HG03135 (cell line): Measurements from ENCODE around the gene RACK1.
"Not testable (repeated sequence)": the region's sequence is repeated elsewhere in the genome, so short reads cannot be mapped to it uniquely, and the experiment has no call there.

ENCODE experiments used
- ATAC-seq: cut with Tn5 transposase; IDR thresholded peaks from one replicate; pipeline ENCODE4 v1.9.1; 2021; ENCODE audit warnings: mild to moderate bottlenecking, moderate library complexity; ENCODE audit not compliant: unreplicated experiment

The RACK1 gene

DNA sequence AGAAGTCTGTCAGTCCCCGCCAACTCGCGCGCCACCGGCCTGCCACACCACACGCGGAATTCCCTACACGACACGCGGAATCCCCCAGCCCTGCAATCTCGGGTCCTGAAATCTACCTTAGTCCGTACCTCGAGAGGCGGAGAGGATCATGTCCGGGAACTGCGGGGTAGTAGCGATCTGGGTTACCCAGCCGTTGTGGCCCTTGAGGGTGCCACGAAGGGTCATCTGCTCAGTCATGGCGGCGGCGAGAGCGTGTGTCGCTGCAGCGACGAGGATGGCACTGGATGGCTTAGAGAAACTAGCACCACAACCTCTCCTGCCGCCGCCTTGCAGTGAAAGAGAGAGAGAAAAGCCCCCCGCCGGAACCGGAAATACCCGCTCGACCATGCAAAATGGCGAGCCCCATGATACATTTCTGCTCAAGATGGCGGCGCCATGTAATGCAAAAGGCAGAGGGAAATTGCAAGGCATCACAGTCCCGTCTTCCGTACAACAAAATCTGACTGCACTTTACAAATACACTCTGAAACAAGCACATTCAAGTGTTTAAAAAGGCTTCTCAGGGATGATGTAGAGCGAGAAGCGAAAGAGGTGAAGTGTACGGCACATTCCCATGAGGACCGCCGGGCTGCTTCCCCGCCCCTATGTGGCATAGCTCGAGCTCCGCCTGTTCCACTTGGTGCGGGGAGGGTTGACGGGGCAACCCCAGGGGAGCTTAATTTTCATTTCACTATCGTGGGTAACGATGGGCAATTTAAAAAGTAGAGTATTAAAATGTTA, at the start of gene RACK1:
Gene RACK1, minus strand, starts transcription at position 343 of the 780 bp plus-strand sequence. Its CDS starts 106 bp downstream, at position 237.
- ATAC-seq: peak; percentile 54

DNA sequence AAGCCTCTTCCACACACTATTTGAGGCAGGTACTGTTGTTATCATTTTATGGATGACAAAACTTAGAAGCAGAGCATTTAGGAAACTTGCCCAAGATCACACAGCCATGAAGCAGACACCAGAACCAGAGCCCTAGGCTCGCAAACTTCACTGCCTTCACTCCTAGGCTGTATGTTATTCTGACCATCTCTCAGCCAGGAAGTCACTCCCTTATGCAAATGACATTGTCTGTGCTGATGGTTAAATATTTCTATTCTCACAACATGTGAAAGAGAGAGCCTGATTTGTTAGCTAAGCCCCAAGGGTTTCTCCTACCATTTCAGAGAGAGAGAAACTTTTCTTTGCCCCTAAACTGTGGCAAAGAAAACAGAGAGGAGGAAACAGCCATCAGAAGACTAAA, 43.6 kb upstream of the RACK1 start:
- not testable (repeated sequence) for ATAC-seq

GRCh38 chr5:181285962-181286705, 42.4 kb upstream of the RACK1 start:
- not testable (repeated sequence) for ATAC-seq

DNA sequence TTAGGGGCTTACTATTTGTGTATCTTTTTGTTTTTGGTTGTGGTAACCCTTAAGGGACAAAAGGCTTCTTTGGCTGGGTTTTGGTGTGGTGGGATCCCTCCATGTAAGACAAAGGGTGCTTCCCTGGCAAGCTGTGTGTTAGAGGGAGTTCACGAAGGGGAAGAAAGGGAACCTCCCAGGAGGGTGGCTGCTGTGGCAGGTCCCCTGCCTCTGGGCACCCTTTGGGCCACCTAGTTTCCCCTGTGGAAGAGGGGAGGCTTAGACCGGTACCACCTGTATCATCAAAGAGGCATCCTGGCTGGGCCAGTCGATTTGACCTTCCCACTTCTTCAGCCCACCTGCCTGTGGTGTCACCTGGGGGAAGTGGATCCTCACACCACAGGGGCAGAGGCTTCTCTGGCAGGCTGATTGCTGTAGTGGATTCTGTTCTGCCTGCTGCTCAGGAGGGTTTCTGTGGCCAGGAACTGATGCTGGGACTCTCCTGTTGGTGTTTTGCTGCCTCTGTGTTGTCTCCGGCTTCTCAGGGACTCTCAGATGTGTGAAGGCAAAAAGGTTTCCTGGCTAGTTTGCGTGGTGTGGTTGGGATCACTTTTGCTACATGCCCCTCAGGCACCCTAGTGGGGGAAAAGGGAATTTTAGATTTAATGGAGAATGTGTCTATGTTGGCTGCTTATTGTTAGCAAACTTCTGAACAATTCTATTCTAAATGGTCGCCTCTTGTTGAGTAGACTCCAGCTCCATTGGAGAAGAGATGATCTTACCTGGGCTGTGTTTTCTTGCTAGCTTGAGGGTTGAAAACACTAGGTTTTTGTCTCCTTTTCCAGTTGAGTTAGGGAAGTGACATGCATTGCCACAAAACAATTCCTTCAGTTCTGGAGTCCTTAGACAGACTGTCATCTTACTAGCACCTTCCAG, 40.4 kb upstream of the RACK1 start:
- ATAC-seq: not testable (repeated sequence)

- no peak for ATAC-seq
Observed at GRCh38 chr5:181283347-181283746, 39.6 kb upstream of the RACK1 start.

GRCh38 chr5:181282874-181283273, 39.2 kb upstream of the RACK1 start:
- ATAC-seq: no peak

- not testable (repeated sequence) for ATAC-seq
Observed at GRCh38 chr5:181282415-181282814, 38.7 kb upstream of the RACK1 start.

GRCh38 chr5:181281984-181282316, 38.2 kb upstream of the RACK1 start:
- no peak for ATAC-seq

DNA sequence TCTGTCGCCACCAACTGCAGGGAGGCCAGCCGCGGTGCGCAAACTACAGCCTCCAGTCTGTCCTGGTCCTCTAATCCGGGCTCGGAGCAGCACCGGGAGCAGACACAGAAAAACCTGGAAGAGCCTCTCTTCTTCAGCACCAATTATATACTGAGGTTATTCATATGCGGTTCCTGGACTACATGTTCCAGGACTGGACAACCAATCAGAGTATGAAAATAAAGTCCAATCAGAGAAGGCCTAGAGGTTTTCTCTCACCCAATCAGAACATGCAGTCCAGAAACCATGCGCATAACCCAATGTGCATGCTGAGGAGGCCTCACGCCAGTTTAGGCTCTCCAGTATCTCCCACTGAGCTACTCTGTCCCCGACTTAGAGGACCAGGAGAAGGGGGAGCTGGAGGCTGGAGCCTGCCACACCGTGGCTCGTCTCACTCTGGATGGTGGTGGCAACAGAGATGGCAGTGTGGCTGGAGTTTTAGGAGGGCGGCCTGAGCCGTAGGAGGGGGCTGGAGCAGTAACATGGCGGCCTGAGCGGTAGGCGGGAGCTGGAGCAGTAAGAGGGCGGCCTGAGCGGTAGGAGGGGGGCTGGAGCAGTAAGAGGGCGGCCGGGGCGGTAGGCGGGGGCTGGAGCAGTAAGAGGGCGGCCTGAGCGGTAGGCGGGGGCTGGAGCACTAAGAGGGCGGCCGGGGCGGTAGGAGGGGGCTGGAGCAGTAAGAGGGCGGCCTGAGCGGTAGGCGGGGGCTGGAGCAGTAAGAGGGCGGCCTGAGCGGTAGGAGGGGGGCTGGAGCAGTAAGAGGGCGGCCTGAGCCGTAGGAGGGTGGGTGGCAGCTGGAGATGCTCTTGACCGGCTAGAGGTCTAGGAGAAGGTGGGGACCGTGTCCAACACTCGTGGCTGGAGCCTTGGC, 37.6 kb upstream of the RACK1 start:
- no peak for ATAC-seq

DNA sequence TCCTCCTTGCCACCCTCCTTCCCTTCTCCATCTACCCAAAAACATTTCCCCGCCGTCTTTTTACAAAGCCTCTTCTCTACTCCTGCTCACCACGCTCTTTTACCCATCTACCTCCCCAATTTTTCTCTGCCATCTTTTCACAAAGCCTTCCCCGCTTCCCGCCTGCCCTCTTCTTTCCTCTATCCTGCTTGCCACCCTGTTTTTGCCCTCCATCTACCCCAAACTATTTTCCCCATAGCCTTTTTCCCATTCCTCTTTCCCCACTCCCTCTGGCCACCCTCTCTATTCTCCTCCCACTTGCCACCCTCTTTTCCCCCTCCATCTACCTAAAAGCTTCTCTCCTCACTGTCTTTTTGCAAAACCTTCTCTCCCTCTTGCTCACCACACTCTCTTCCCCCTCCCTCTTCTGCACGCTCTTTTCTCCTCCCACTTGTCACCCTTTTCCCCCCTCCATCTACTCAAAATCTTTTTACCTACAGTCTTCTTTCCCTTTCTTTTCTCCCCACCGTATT, 36.6 kb upstream of the RACK1 start:
- no peak for ATAC-seq

- ATAC-seq: not testable (repeated sequence)
Observed at GRCh38 chr5:181273433-181273744, 29.7 kb upstream of the RACK1 start.

- no peak for ATAC-seq
Observed at GRCh38 chr5:181271081-181271480, 27.4 kb upstream of the RACK1 start.

GRCh38 chr5:181267907-181268306, 24.2 kb upstream of the RACK1 start:
- not testable (repeated sequence) for ATAC-seq

- not testable (repeated sequence) for ATAC-seq
Observed at GRCh38 chr5:181267291-181267904, 23.7 kb upstream of the RACK1 start.

- no peak for ATAC-seq
Observed at GRCh38 chr5:181265092-181265671, 21.5 kb upstream of the RACK1 start.

GRCh38 chr5:181263633-181264032, 19.9 kb upstream of the RACK1 start:
- ATAC-seq: no peak

- ATAC-seq: peak; percentile 52
Observed at GRCh38 chr5:181261320-181262049, 17.8 kb upstream of the RACK1 start.

- peak; percentile 85 for ATAC-seq
Observed at GRCh38 chr5:181260720-181261319, 17.1 kb upstream of the RACK1 start, which contains the start of gene TRIM52. TRIM52 (minus strand) TSS chr5:181261143; CDS start chr5:181260813, 330 bp downstream.
